K562 (cell line): ENCODE data around the gene TMEM208. TPM values are rescaled to one million over a fixed set of nuclear protein-coding genes. Genes with fewer than 3 reads are reported as not detected.

ENCODE experiments used
- CBFA2T3 ChIP-seq: fragments of 450-650 bp; IDR thresholded peaks from 2 replicates; pipeline ENCODE4 v1.6.1; 2017
- GTF2F1 ChIP-seq: IDR thresholded peaks from 2 replicates; pipeline ENCODE4 v1.6.1; 2011; ENCODE audit warnings: low read depth, low read length, improper control_type of control experiment
- HDAC8 ChIP-seq: fragments of 450-650 bp; IDR thresholded peaks from 2 replicates; pipeline ENCODE4 v1.6.1; 2016; ENCODE audit warnings: mild to moderate bottlenecking, missing genetic modification characterization, moderate library complexity, missing compliant biosample characterization
- MYNN ChIP-seq, 2 experiments: sonication (generic); formaldehyde crosslinking in 1 of 2; IDR thresholded peaks; 2 replicates each; pipeline versions ENCODE4 v1.5.0 to v1.6.1; 2016 to 2020; ENCODE audit warnings: antibody characterized with exemption in 1 of 2, missing genetic modification reagents in 1 of 2
- NR2C1 ChIP-seq, 2 experiments: fragments of 450-650 bp; IDR thresholded peaks; 2 replicates each; pipeline ENCODE4 v1.6.1; 2017; ENCODE audit warnings: mild to moderate bottlenecking in 2 of 2, antibody characterized with exemption in 1 of 2, inconsistent platforms in 1 of 2, missing compliant biosample characterization in 1 of 2, missing genetic modification characterization in 1 of 2
- PHB ChIP-seq: fragments of 250-450 bp; sonication (Bioruptor Pico); IDR thresholded peaks from 2 replicates; pipeline ENCODE4 v1.5.0; 2021
- RBM39 ChIP-seq: fragments of 200-400 bp; formaldehyde crosslinking; optimal IDR thresholded peaks from 2 replicates; pipeline ENCODE3; 2018; ENCODE audit warnings: low read depth, low read length
- SAFB2 ChIP-seq: fragments of 200-400 bp; formaldehyde crosslinking; IDR thresholded peaks from 2 replicates; pipeline ENCODE4 v1.6.1; 2018; ENCODE audit warnings: borderline replicate concordance, low read length, low read depth, moderate library complexity; ENCODE audit not compliant: severe bottlenecking
- SIRT6 ChIP-seq: IDR thresholded peaks from one replicate; pipeline ENCODE4 v1.6.1; 2012; ENCODE audit warnings: low read depth, mild to moderate bottlenecking, control low read depth, inconsistent platforms, low read length, moderate library complexity
- SIX5 ChIP-seq, 2 experiments: IDR thresholded peaks; 2 replicates each; pipeline ENCODE4 v1.6.1; 2011; ENCODE audit warnings: low read length in 2 of 2, borderline replicate concordance in 1 of 2, low read depth in 1 of 2, mild to moderate bottlenecking in 1 of 2, moderate library complexity in 1 of 2; ENCODE audit not compliant: insufficient read depth in 1 of 2
- TCFL5 ChIP-seq: fragments of 250-450 bp; sonication (Bioruptor Pico); conservative IDR thresholded peaks from 2 replicates; pipeline ENCODE4 v1.6.1; 2021; ENCODE audit warnings: mild to moderate bottlenecking, moderate library complexity, matching md5 sums
- TRIM28 ChIP-seq: fragments of 450-650 bp; IDR thresholded peaks from 2 replicates; pipeline ENCODE4 v1.6.1; 2017
- ZKSCAN8 ChIP-seq: fragments of 200-800 bp; sonication (Bioruptor generic); IDR thresholded peaks from 2 replicates; pipeline ENCODE4 v1.6.1; 2016; ENCODE audit warnings: missing genetic modification characterization, missing compliant biosample characterization
- ZNF224 ChIP-seq: sonication (generic); formaldehyde crosslinking; IDR thresholded peaks from 2 replicates; pipeline ENCODE4 v1.8.0; 2022; ENCODE audit warnings: mild to moderate bottlenecking, missing genetic modification reagents
- ZNF239 ChIP-seq: fragments of 250-450 bp; sonication (Bioruptor Pico); IDR thresholded peaks from 2 replicates; pipeline ENCODE4 v1.4.0; 2020; ENCODE audit warnings: mild to moderate bottlenecking
- ZNF311 ChIP-seq: fragments of 250-450 bp; sonication (Bioruptor Pico); IDR thresholded peaks from 2 replicates; pipeline ENCODE4 v1.4.0; 2020; ENCODE audit warnings: mild to moderate bottlenecking, moderate library complexity
- polyA plus RNA-seq, 8 experiments: library from polyadenylated mRNA; depleted of rRNA in 4 of 8; stranded (reverse) in 5 of 8; unstranded in 3 of 8; fragments of >200 nt; fragmentation: Nextera tagmentation in 2 of 8; fragmentation: Illumina TruSeq in 1 of 8; extraction: Ambion mirVana in 2 of 8; extraction: Trizol in 1 of 8; gene quantifications; 2 replicates each; pipeline versions ENCODE4 v1.2.1 to v1.2.3, GENCODE V29; 2011 to 2014; ENCODE audit warnings: inconsistent platforms in 1 of 8, missing spikeins in 1 of 8
- total RNA-seq, 7 experiments: library from RNA; depleted of rRNA in 6 of 7; stranded (reverse); fragments of >200 nt in 6 of 7; fragmentation: Illumina TruSeq in 2 of 7; extraction: Trizol in 2 of 7; gene quantifications; 2 replicates each; pipeline versions ENCODE4 v1.2.1 to v1.2.3, GENCODE V29; 2011 to 2021; ENCODE audit warnings: low replicate concordance in 1 of 7
- TF ChIP-seq, protein P1 (sequence below): IDR thresholded peaks from 2 replicates; pipeline ENCODE4 v1.6.1; 2012; ENCODE audit warnings: low read depth, low read length, improper control_type of control experiment, borderline replicate concordance
- TF ChIP-seq, protein P2 (sequence below): sonication (generic); formaldehyde crosslinking; IDR thresholded peaks from 2 replicates; pipeline ENCODE4 v1.8.1; 2022; ENCODE audit warnings: missing genetic modification reagents
- TF ChIP-seq, protein P3 (sequence below), 2 experiments: fragments of 450-650 bp; conservative IDR thresholded peaks; 2 replicates each; pipeline ENCODE4 v1.6.1; 2017; ENCODE audit warnings: mild to moderate bottlenecking in 2 of 2, moderate library complexity in 2 of 2
- TF ChIP-seq, protein P4 (sequence below): fragments of 450-650 bp; formaldehyde crosslinking; IDR thresholded peaks from 2 replicates; pipeline ENCODE4 v1.4.0; 2022; ENCODE audit warnings: mild to moderate bottlenecking, moderate library complexity
- TF ChIP-seq, protein P5 (sequence below): sonication (generic); formaldehyde crosslinking; IDR thresholded peaks from 2 replicates; pipeline ENCODE4 v1.8.0; 2023; ENCODE audit warnings: mild to moderate bottlenecking, missing genetic modification reagents

TMEM208 gene
- total and polyA plus RNA-seq, 9 of the 15 experiments (the other 6 are each of a cell fraction or from before 2014, with no cell fraction given): 31.8 to 239 (median 54.3) TPM

DNA sequence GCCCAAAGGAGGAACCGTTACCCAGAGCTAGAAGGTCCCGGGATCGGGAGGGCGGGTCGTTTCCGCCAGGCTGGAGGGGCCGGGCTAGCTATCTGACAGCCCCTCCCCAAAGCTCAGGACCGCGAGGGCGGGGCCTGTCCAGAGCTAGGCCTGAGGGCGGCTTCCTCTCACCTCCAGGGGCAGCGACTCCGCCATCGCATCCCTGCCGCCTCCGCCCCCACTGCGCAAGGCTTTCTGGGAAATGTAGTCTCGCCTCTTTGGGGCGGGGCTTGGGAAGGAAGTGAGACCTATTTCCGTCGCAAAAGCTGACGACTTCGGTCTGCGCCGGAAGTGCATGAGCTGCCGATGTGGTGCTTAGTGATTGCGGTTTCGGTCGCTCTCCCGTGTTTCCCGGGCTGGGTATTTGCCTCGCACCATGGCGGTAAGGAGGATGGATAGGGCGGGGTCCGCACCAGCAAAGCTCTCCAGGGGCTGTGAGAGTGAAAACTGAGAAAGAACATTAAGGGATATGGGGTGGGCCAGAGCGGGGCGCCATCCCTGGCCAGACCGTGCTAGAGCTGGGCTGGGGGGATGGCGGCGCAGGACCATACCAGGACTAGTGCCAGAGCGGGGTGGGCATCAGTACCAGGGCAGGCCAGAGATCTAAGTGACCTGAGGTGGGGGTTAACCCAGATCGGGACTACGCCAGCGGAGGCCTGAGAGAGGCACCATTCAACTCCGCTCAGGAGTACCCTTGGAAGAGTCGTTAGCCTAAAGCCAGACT is at the start of gene TMEM208 (continued):
- TF ChIP-seq, protein P1, sequence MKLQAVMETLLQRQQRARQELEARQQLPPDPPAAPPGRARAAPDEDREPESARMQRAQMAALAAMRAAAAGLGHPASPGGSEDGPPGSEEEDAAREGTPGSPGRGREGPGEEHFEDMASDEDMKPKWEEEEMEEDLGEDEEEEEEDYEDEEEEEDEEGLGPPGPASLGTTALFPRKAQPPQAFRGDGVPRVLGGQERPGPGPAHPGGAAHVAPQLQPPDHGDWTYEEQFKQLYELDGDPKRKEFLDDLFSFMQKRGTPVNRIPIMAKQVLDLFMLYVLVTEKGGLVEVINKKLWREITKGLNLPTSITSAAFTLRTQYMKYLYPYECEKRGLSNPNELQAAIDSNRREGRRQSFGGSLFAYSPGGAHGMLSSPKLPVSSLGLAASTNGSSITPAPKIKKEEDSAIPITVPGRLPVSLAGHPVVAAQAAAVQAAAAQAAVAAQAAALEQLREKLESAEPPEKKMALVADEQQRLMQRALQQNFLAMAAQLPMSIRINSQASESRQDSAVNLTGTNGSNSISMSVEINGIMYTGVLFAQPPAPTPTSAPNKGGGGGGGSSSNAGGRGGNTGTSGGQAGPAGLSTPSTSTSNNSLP: no peak
- TF ChIP-seq HDAC8 (tag) (no peak), CBFA2T3 (no peak), ZKSCAN8 (CRISPR knock-in tag) (no peak), SAFB2 (no peak), PHB (CRISPR knock-in tag) (no peak), SIX5 (IDR thresholded peaks at IDR 0.05; ENCODE audit: borderline replicate concordance in 1 of 2, insufficient read depth in 1 of 2, low read depth in 1 of 2, low read length in 2 of 2) (peak; percentile 92 to 93), ZNF311 (no peak), TCFL5 (no peak), ZNF224 (CRISPR knock-in tag) (no peak), SIRT6 (no peak), RBM39 (no peak), ZNF239 (no peak), GTF2F1 (0 out of 2 replicates have a peak, but pooled peaks have one; percentile 26), NR2C1 (IDR thresholded peaks at IDR 0.05) (peak; percentile 76), NR2C1 (tag; IDR thresholded peaks at IDR 0.05) (peak; percentile 86), MYNN (IDR thresholded peaks at IDR 0.05) (no peak), MYNN (CRISPR knock-in tag; IDR thresholded peaks at IDR 0.05) (no peak), TRIM28 (0 out of 2 replicates have a peak, but pooled peaks have one; percentile 24)
- TF ChIP-seq, protein P2, sequence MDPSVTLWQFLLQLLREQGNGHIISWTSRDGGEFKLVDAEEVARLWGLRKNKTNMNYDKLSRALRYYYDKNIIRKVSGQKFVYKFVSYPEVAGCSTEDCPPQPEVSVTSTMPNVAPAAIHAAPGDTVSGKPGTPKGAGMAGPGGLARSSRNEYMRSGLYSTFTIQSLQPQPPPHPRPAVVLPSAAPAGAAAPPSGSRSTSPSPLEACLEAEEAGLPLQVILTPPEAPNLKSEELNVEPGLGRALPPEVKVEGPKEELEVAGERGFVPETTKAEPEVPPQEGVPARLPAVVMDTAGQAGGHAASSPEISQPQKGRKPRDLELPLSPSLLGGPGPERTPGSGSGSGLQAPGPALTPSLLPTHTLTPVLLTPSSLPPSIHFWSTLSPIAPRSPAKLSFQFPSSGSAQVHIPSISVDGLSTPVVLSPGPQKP (CRISPR knock-in tag): no peak
- TF ChIP-seq, protein P3, sequence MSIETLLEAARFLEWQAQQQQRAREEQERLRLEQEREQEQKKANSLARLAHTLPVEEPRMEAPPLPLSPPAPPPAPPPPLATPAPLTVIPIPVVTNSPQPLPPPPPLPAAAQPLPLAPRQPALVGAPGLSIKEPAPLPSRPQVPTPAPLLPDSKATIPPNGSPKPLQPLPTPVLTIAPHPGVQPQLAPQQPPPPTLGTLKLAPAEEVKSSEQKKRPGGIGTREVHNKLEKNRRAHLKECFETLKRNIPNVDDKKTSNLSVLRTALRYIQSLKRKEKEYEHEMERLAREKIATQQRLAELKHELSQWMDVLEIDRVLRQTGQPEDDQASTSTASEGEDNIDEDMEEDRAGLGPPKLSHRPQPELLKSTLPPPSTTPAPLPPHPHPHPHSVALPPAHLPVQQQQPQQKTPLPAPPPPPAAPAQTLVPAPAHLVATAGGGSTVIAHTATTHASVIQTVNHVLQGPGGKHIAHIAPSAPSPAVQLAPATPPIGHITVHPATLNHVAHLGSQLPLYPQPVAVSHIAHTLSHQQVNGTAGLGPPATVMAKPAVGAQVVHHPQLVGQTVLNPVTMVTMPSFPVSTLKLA (conservative IDR thresholded peaks at IDR 0.05): peak; percentile 86 to 96
- TF ChIP-seq, protein P4, sequence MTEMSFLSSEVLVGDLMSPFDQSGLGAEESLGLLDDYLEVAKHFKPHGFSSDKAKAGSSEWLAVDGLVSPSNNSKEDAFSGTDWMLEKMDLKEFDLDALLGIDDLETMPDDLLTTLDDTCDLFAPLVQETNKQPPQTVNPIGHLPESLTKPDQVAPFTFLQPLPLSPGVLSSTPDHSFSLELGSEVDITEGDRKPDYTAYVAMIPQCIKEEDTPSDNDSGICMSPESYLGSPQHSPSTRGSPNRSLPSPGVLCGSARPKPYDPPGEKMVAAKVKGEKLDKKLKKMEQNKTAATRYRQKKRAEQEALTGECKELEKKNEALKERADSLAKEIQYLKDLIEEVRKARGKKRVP (CRISPR knock-in tag): no peak
- TF ChIP-seq, protein P5, sequence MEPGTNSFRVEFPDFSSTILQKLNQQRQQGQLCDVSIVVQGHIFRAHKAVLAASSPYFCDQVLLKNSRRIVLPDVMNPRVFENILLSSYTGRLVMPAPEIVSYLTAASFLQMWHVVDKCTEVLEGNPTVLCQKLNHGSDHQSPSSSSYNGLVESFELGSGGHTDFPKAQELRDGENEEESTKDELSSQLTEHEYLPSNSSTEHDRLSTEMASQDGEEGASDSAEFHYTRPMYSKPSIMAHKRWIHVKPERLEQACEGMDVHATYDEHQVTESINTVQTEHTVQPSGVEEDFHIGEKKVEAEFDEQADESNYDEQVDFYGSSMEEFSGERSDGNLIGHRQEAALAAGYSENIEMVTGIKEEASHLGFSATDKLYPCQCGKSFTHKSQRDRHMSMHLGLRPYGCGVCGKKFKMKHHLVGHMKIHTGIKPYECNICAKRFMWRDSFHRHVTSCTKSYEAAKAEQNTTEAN (CRISPR knock-in tag): no peak
